Measurements from ENCODE around the gene AIPL1. TPM values are rescaled to one million over a fixed set of nuclear protein-coding genes. Genes with fewer than 3 reads are reported as not detected.

AIPL1 gene
- total RNA-seq, 1 donor from 2014 or later: not detected

DNA sequence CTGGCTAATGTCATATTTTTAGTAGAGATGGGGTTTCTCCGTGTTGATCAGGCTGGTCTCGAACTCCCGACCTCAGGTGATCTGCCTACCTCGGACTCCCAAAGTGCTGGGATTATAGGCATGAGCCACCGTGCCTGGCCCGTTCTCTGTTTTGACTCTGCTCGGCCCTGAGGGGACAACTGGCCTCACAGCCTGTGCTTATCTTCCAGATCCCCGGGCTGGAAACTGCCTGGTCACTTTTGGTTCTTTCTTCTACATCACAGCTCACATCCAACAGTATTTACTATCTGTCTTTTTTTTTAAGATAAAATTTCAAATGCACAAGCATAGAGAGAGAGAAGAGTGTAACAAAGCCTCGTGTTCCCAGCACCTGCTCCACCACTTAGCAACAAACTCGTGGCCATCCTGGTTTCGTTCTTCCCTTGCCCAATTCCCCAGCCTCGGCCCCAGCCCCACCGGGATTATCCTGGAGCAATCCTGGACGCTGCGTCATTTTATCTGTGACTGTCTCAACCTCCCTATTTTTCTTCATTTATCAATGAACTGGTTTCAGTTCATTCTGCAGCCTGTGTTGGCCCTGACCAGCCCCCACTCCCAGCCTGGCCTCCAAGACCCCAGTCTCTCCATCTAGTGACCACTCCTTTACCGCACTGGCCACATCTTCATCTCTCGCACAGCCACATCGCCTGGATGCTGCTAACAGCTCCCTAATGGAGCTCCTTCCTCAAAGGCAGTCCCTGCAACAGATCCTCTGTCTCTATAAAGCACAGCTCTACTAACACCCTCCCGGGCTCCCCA lies 30.5 kb upstream of the AIPL1 start:
- no peak for ATAC-seq

- no peak for ATAC-seq
Measured at GRCh38 chr17:6464446-6465041, 29.6 kb upstream of the AIPL1 start.

DNA sequence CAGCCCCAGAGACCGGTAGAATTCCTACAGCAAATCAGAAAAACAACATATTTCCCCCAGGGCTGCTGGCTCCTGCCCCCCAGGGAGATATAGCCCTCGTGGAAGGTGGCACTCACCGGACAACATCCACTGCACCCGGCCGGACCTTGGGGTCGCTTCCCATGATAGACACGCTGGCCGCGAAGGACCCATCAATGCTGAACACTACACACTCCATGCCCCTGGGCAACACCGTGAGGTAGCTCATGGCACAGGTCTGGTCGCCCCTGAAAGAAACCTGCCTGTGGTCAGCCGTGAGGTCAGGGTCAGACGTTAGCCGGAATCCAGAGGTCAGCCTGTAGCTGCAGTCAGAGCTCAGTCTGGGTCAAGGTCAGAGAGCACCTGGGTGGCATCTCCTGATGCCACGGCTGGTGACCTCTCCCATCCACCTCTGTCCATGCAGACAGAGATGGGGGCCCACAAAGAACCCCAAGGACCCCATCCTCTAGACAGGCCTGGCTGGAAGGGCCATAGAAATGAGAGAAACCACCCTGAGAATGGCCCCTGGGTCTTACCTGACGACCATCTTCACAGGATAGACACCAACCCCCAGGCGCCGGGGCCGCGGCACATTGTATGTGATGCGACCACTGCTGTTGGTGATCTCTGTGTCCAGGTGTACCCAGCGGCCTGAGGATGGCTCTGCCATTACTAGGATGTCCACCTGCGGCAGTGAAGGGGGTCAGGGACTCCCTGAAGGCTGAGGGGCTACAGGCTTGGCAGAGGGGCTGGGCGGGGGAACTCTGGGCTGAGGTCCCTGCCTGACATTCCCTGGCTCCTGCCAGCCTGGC lies 28.9 kb upstream of the AIPL1 start:
- ATAC-seq: no peak

- ATAC-seq: no peak
Measured at GRCh38 chr17:6462692-6463091, 27.8 kb upstream of the AIPL1 start.

DNA sequence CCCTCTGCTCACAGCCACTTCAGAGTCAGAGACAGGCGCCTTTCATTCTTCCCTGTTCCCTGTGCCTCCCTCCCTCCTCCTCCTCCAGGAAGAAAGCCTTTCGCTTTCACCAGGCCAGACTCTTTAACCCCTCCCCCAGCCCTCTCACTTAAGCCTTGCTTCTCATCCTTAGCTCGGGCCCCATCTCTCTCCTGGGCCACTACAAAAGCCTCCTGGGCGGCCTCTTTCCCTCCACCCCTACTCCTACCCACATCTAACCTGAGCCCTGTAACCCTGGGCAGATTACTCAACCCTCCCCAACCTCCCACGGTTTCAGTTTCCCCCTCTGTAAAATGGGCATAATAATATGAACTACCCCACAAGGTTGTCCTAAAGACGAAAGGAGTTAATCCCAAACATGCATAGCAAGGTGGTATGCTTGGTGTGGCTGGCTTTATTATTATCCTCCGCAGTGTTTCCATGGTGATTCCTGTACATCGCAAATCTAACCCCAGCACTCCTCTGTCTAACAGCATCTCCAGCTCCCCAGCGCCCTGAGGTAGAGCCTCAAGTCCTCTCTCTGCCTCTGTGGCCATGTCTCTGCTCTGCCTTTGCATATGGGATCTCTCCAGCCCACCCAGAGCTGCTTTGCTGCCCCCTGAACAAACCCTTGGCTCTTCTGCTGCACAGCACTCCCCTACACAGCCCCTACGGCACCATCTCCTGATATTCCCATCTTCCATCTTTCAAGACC lies 27.0 kb upstream of the AIPL1 start:
- ATAC-seq: no peak

GRCh38 chr17:6461246-6461645 lies 26.3 kb upstream of the AIPL1 start:
- no peak for ATAC-seq

DNA sequence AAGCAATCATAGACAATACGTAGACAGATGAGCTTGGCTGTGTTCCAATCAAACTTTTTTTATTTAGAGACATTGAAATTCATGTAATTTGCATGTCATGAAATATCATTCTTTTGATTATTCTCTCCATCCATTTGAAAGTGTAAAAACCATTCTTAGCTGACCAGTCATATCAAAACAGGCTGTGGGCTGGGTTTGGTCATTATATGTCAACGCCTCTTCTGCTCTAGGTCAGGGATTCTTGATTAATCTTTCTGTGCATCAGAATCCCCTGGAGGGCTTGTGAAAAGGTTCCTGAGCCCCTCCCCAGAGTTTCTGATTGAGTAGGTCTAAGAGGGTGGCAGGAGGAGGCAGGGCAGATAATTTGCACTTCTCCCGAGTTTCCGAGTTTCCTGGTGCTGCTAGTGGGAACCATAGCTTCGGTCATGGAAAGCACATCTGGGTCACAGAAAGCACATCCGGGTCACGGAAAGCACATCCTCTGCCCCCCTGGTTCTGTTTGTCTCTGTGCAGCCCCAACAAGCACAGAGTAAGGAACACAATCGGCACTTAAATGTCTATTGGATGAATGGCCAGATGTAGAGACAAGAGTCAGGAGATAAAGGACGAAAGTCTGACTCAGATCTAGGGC lies 25.7 kb upstream of the AIPL1 start:
- ATAC-seq: no peak

GRCh38 chr17:6458460-6458950 lies 23.6 kb upstream of the AIPL1 start:
- ATAC-seq: no peak

- ATAC-seq: peak; percentile 62
Measured at GRCh38 chr17:6457688-6458459, 23.0 kb upstream of the AIPL1 start.

DNA sequence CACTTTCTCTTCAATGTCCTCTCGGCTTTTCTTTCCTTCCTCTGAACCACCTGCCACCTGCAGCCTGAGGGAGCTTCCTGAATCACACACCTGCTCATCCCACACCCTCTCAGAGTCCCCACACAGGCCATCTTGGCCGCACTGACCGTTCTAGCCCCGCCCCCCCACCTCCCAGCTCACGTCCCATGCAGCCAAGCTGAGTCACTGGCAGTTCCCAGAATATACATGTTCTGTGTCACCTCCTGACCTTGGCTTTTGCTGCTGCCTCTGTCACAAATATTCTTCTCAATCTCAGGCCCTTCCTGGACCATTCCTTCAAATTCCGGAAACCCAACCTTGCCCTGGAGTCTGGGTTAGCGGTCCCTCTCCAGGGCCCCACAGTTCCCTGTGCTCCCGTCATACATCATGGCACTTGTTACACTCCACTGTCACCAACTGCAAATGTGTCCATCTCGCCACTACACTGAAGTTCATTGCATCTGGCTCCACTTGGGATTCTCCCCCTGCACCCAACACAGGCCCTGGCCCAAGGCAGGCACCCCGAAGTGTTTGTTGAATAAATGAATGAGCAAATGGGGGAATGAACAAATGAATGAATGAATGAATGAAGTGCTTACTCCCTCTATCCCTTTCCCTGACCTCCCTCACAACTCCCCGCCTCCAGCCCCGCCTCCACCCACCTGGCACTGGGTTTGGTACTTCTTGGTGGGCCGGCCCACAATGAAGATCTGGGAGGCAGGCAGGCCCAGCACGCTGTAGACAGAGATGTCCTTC lies 22.2 kb upstream of the AIPL1 start:
- peak; percentile 58 for ATAC-seq

DNA sequence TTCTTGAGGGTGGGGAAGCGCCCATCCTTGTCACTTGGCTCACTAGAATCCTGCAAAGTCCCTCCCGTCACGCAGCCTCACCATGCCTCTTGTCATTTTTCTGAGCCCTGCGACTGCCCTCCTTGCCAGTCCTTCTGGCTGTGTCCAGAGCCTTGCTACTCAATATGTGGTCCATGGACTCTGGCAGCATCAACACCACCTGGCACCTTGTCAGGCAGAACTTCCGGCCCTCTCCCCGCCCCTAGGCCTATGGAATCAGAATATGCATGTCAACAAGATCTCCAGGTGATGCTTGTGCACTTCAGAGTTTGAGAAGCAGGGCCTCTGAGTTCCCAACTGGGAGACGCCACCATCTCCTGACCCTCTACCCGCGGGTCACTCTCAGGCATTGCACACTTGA lies 21.4 kb upstream of the AIPL1 start:
- ATAC-seq: no peak

GRCh38 chr17:6455321-6455705 lies 20.4 kb upstream of the AIPL1 start:
- peak; percentile 63 for ATAC-seq

DNA sequence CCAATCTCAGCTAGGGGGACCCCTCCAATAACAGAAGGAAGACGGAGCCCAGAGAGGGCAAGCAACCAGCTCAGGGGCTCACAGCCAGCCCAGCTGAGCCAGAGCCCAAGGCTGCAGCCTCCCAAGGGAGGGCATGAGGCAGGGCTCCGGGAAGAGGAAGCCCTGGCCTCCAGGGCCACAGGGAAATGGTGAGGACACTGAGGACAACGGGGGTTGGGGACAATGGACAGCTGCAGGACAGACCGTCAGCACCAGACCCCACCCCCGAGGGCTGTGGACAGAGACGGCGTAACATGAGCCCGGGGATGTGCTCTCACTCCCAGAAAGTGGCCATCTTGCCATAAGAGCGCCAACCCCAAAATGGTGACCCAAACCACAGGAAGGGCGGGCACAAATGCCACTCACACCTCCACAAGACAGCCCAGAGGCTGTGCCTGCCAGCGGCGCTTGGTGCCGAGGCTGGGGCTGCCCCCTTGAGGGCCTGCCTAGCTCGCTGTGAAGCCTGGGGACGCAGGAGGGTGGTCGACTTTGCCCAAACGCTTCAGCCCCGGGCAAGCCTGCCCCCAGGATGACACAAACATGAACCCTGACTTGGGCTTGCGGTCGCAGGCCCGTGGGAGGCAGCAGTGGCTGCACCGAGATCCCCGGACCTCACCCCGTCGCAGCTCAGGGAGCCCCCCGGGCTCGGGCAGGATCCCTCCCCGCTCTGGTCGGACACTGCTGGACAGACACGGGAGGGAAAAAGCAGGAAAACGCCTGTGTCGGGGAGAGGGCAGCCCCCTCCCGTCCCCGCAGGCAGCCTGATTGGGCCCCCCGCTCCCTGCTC lies 19.8 kb upstream of the AIPL1 start:
- ATAC-seq: no peak

DNA sequence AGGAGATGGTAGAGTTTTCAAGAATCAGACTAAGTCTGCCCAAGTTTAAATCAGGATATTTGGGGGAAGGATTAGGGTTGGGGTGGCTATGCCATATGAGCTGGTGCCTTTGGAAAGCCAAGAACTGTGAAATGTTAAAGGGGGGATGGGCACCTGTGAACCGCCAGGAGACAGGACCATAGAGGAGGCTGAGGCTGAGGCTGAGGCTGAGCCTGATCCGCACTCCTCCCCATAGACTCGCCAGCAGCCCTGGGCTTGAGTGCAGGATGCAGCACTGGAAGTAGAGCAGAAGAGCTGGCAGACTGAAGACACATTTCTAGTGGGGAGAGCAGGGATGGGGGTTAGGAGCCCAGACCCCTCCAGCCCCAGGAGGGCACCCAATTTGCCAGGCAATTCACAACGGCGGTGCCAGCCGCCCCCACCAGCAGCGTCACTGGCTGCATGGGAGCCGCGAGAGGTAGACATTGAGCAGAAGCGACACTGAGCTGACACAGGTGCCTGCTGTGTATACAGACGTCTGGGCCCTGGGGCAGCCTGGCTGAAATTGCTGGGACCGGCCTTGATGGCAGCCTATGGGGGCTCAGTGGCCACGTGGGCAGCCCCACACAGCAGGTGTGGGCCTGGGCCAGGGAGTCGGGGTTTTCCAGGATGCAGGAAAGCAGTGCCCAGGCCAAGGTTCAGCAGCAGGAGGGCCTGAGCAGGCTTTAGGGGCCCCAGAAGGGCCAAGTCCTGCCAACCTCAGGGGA lies 18.5 kb upstream of the AIPL1 start:
- no peak for ATAC-seq

DNA sequence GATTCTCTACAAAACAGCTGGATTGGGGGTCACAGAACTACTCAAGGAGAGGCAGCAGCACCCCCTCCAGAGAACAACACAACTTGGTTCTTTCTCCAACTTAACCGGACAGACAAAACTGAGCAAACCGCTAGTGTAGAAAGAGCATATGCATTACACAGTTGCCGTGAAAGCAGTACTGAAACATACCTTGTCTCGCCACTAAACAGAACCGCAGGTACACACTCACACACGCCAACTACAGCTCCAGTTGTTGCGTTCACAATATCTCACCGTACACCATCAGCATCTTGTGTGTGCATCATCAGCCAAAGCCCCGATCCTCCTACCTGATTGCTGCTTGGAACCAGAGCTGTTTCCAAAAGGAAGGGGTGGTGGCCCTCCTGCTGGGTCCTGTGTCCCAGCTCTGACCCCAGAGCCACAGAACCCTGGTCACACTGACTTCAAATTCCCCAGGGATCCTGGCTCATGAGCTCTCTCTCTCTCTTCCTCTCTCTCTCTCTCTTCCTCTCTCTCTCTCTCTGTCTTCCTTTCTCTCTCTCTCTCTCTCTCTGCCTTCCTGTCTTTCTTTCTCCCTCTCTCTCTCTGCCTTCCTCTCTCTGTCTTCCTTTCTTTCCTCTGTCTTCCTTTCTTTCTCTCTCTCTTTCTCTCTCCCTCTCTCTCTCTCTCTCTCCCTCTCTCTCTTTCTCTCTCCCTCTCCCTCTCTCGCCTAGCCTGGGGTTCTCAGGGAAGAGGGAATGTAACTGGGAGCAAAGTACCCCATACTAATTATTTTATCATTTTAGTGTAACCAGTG lies 17.7 kb upstream of the AIPL1 start:
- no peak for ATAC-seq

GRCh38 chr17:6450926-6451832 lies 16.3 kb upstream of the AIPL1 start:
- no peak for ATAC-seq

DNA sequence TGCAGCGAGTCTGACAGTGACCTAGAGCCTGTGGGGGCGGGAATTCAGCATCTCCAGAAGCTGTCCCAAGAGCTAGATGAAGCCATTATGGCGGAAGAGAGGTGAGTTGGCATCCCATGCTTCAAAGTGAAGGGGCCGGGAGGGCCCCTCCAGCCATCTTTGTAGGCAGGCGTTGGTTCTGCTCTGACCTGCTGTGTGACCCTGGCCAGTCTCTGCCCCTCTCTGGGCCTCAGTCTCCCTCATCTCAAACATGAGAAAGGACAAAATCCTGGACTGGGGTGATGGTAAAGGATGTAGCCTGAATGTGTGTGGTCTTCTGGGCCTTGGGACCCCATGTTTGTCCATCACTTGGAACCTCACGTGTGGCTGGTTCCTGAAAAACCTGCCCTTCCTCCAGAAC lies 14.4 kb upstream of the AIPL1 start:
- ATAC-seq: no peak
